Left ventricle myocardium inferior (tissue), 1 donor: ENCODE results near the gene HHAT. TPM values are rescaled to one million over a fixed set of nuclear protein-coding genes. Genes with fewer than 3 reads are reported as not detected.
A peak's percentile ranks its signal among the peaks of the same experiment; 100 is the strongest.

ENCODE experiments used
- DNase-seq: peaks from one replicate; pipeline ENCODE4 v3.0.0-alpha.2; 2020
- H3K27ac ChIP-seq: fragments of 200-600 bp; replicated peaks from 2 replicates; pipeline ENCODE4 v1.8.0; 2021
- H3K27me3 ChIP-seq: fragments of 200-600 bp; 2 replicates; pipeline ENCODE4 v1.8.0; 2021; ENCODE audit warnings: low read depth
- H3K36me3 ChIP-seq: fragments of 200-600 bp; 2 replicates; pipeline ENCODE4 v1.8.0; 2021
- H3K4me1 ChIP-seq: fragments of 200-600 bp; 2 replicates; pipeline ENCODE4 v1.8.0; 2021
- H3K4me3 ChIP-seq: fragments of 200-600 bp; 2 replicates; pipeline ENCODE4 v1.8.0; 2021; ENCODE audit warnings: mild to moderate bottlenecking, moderate library complexity
- H3K9me3 ChIP-seq: fragments of 200-600 bp; replicated peaks from 2 replicates; pipeline ENCODE4 v1.8.0; 2021
- intact Hi-C: fragments of 100-400 bp; cut with micrococcal nuclease; formaldehyde crosslinking; loops from one replicate; pipeline ENCODE4 v1.11.0; 2022
- total RNA-seq: library from RNA; stranded (reverse); fragmentation: NEBNext Ultra II Directional; extraction: Animal tissue kit (Norgen Biotek cat#: 25700); gene quantifications from one replicate; pipeline ENCODE4 v1.2.1, GENCODE V29; 2021
- TF ChIP-seq, protein P1 (sequence below): fragments of 200-600 bp; IDR thresholded peaks from 2 replicates; pipeline ENCODE4 v1.8.0; 2021; ENCODE audit warnings: antibody characterized with exemption, mild to moderate bottlenecking, borderline replicate concordance
- donor health status: DM: no; HTN: yes; CAD: no; lungs with severe emphysema.

Gene HHAT
- total RNA-seq, 1 donor from 2014 or later: 2.1 TPM

DNA sequence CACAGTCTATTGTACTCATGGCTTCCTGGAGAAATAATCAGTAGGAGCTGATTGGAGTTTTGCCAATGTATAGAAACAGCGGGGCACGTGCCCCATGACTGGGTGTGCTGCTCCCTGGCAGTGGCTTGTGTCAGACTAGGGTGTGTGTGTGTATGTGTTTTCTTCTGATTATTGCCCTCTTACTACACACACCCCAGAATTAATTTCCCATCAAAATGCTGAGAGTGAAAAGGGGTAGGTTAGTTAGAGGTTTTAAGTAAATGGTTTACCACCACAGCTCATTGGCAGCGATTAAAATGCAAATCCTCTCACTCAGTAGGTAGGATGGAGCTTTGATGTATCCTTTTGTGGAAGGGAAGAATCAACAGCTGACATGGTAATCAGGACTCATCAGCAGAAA, 29.9 kb downstream of the HHAT start:
- DNase-seq: no peak
- intact Hi-C loops: no loop called here
- TF ChIP-seq, protein P1, sequence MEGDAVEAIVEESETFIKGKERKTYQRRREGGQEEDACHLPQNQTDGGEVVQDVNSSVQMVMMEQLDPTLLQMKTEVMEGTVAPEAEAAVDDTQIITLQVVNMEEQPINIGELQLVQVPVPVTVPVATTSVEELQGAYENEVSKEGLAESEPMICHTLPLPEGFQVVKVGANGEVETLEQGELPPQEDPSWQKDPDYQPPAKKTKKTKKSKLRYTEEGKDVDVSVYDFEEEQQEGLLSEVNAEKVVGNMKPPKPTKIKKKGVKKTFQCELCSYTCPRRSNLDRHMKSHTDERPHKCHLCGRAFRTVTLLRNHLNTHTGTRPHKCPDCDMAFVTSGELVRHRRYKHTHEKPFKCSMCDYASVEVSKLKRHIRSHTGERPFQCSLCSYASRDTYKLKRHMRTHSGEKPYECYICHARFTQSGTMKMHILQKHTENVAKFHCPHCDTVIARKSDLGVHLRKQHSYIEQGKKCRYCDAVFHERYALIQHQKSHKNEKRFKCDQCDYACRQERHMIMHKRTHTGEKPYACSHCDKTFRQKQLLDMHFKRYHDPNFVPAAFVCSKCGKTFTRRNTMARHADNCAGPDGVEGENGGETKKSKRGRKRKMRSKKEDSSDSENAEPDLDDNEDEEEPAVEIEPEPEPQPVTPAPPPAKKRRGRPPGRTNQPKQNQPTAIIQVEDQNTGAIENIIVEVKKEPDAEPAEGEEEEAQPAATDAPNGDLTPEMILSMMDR: no peak
- Histone ChIP-seq H3K4me1 (peaks cover 26% of the 10 kb centered on the region), H3K36me3 (no peaks in the 10 kb centered on the region), H3K4me3 (no peak overlapping the region), H3K27me3 (no peaks in the 10 kb centered on the region), H3K9me3 (no peaks in the 10 kb centered on the region), H3K27ac (no peak overlapping the region)

DNA sequence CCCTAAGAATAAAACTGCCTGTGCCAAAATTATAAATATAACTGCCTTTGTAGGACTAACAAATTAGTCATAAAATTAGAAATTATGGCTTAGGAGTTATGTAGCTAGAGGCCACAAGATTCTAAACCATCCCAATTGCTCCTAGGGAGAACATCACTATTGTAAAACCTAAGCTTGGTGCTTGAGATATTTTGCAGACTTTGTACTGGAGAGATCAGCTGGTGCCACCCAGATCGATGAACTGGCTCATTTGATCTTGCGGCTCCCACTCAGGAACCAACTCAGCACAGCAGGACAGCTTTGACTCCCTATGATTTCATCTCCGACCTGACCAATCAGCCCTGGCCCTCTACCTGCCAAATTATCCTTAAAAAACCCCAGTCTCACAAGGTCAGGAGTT, 30.6 kb downstream of the HHAT start:
- H3K4me1 ChIP-seq: peaks cover 30% of the 10 kb centered on the region
- H3K4me3 ChIP-seq: no peak overlapping the region
- no peaks in the 10 kb centered on the region for H3K36me3 ChIP-seq
- H3K27ac ChIP-seq: no peak overlapping the region
- TF ChIP-seq, protein P1: no peak
- DNase-seq: no peak
- H3K27me3 ChIP-seq: no peaks in the 10 kb centered on the region
- no peaks in the 10 kb centered on the region for H3K9me3 ChIP-seq
- intact Hi-C loops: no loop called here

DNA sequence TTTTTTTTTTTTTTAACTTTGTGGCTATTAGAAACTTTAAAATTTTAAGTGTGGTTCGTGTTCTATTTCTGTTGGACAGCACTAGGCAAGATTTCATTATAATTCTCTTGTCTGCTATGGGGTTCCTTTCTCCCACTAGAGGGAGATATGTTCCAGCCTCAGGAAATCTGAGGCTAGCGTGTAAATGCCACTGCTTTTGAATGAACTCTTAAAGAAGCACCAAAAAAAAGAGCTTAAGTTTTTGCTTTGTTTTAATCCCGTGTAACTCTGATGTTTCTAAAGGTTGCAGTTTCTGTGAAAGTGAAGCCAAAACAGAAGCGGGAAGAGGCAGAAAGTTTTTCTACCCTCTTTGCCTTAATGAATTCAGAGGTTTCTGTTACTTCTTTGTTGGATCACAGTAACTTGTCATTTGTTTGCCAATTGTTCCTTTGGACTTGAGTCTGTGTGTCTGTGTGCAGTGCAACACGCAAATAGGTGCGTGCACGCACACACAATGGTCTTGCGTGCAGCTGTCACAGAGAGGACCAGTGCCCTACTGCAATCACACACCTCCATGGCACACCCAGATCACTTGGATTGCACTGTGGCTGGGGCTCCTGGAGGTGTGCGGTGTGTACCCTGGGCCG, 32.3 kb downstream of the HHAT start:
- H3K27ac ChIP-seq: peak overlapping the region; percentile 70
- H3K36me3 ChIP-seq: no peaks in the 10 kb centered on the region
- TF ChIP-seq, protein P1: peak; percentile 77
- H3K4me3 ChIP-seq: no peak overlapping the region
- peaks cover 30% of the 10 kb centered on the region for H3K4me1 ChIP-seq
- intact Hi-C loops: loop anchor here (5.0 kb wide), 1 partner anchor 36 kb away; no protein-coding TSS in a partner anchor
- DNase-seq: no peak
- no peaks in the 10 kb centered on the region for H3K9me3 ChIP-seq
- no peaks in the 10 kb centered on the region for H3K27me3 ChIP-seq

DNA sequence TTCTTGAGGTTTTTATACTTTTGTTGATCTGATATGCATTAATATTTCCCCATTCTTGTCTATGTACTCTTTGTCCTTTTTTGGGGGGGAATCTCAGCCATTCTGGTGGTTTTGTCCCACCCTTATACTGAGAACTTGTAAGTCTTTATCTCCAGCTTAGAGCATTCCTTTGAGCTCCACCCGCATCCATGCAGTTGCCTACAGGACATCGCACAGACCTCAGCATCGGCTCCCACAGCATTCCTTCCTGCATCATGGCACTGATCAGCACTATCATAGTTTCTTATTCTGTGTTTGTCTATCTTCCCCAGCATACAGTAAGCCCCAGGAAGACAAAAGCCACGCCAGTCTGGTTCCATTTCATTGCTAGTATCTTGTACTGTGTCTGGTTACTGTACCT, 33.0 kb downstream of the HHAT start:
- intact Hi-C loops: loop anchor here (5.0 kb wide), 1 partner anchor 36 kb away; no protein-coding TSS in a partner anchor
- TF ChIP-seq, protein P1: no peak
- Histone ChIP-seq H3K9me3 (no peaks in the 10 kb centered on the region), H3K27me3 (no peaks in the 10 kb centered on the region), H3K4me3 (no peak overlapping the region), H3K36me3 (no peaks in the 10 kb centered on the region), H3K27ac (peak overlapping the region; percentile 70), H3K4me1 (peaks cover 30% of the 10 kb centered on the region)
- no peak for DNase-seq

DNA sequence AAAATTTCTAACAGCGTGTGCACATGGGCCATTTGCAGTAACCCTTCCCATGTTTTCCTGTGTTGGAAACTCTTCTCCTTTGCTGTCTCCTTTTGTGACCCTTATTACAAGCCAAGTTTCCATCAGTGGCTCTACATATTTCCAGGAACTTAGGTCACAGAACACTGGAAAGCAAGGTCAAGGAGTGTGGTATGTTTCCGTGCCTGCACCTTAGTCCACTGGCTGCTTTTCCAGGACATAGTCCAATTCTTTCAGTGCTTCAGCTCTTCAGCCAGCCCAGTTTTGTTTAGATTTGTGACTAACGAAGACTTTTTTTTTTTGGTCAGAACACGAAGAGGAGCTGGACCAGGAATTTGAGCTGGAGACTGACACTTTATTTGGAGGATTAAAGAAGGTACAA, 33.8 kb downstream of the HHAT start:
- Histone ChIP-seq H3K4me3 (no peak overlapping the region), H3K9me3 (no peaks in the 10 kb centered on the region), H3K27ac (peak overlapping the region; percentile 70), H3K36me3 (no peaks in the 10 kb centered on the region), H3K27me3 (no peaks in the 10 kb centered on the region), H3K4me1 (peaks cover 30% of the 10 kb centered on the region)
- TF ChIP-seq, protein P1: no peak
- DNase-seq: no peak
- intact Hi-C loops: loop anchor here (5.0 kb wide), 1 partner anchor 35 kb away; no protein-coding TSS in a partner anchor
